A673 (cell line): ENCODE measurements around the gene IL1RAP. TPM values are rescaled to one million over a fixed set of nuclear protein-coding genes. Genes with fewer than 3 reads are reported as not detected.

Source experiments
- BruUV-seq: library from RNA; stranded (reverse); fragments of 400-500 nt; replicated peaks from 2 replicates; lab custom pipeline; 2021; lab: Mats Ljungman, UMichigan
- CTCF ChIA-PET: fragments of 300-600 bp; sonication (Branson Sonifier 250); formaldehyde crosslinking; loops from one replicate; lab custom pipeline; 2022; ENCODE audit warnings: antibody characterized with exemption; lab: Charles Lee
- POLR2A ChIA-PET: fragments of 300-600 bp; sonication (Branson Sonifier 250); formaldehyde crosslinking; loops from one replicate; lab custom pipeline; 2022; ENCODE audit warnings: antibody characterized with exemption; ENCODE audit not compliant: low non-redundant PET; lab: Charles Lee
- DNase-seq: peaks from one replicate; pipeline ENCODE4 v3.0.0-alpha.2; 2015; ENCODE audit warnings: low spot score
- H3K27ac ChIP-seq: fragments of 200-600 bp; sonication (generic); 2 replicates; pipeline ENCODE4 v1.5.1; 2016; ENCODE audit warnings: mixed run types, low read depth, mild to moderate bottlenecking, mixed read lengths, antibody characterized with exemption, low read length; ENCODE audit not compliant: poor library complexity, severe bottlenecking
- H3K27me3 ChIP-seq: fragments of 200-600 bp; sonication (generic); replicated peaks from 2 replicates; pipeline ENCODE4 v1.6.1; 2017; ENCODE audit warnings: mixed run types, low read depth, mild to moderate bottlenecking, mixed read lengths, antibody characterized with exemption, low read length; ENCODE audit not compliant: insufficient read depth, poor library complexity
- H3K36me3 ChIP-seq: fragments of 200-600 bp; sonication (generic); 2 replicates; pipeline ENCODE4 v1.6.1; 2016; ENCODE audit warnings: mixed run types, mild to moderate bottlenecking, mixed read lengths, antibody characterized with exemption, low read length; ENCODE audit not compliant: insufficient read depth, poor library complexity, severe bottlenecking
- H3K4me1 ChIP-seq: fragments of 200-600 bp; sonication (generic); 2 replicates; pipeline ENCODE4 v1.6.1; 2017; ENCODE audit warnings: mixed run types, mild to moderate bottlenecking, mixed read lengths, antibody characterized with exemption, low read length; ENCODE audit not compliant: insufficient read depth, poor library complexity, severe bottlenecking
- H3K4me3 ChIP-seq: fragments of 200-600 bp; sonication (generic); 2 replicates; pipeline ENCODE4 v1.5.1; 2016; ENCODE audit warnings: low read depth, mixed run types, mild to moderate bottlenecking, mixed read lengths, low read length; ENCODE audit not compliant: poor library complexity, severe bottlenecking
- H3K9me3 ChIP-seq: fragments of 200-600 bp; sonication (generic); 2 replicates; pipeline ENCODE4 v1.6.1; 2016; ENCODE audit warnings: mixed run types, low read depth, mild to moderate bottlenecking, mixed read lengths, antibody characterized with exemption, low read length; ENCODE audit not compliant: poor library complexity, severe bottlenecking
- EZH2 ChIP-seq: fragments of 200-600 bp; sonication (generic); IDR thresholded peaks from 2 replicates; pipeline ENCODE4 v1.6.1; 2017; ENCODE audit warnings: borderline replicate concordance, low read depth, mild to moderate bottlenecking, mixed read lengths, antibody characterized with exemption, low read length; ENCODE audit not compliant: poor library complexity, severe bottlenecking
- intact Hi-C: fragments of 100-400 bp; cut with micrococcal nuclease; formaldehyde crosslinking; loops from one replicate; pipeline ENCODE4 v1.10.0; 2022; ENCODE audit not compliant: unreplicated experiment
- total RNA-seq: library from RNA; stranded (reverse); gene quantifications from 2 replicates; pipeline ENCODE4 v1.2.3, GENCODE V29; 2021
- TF ChIP-seq, protein P1 (sequence below): fragments of 300-800, 200-600 bp; sonication (generic); conservative IDR thresholded peaks from 2 replicates; pipeline ENCODE4 v1.5.1; 2017; ENCODE audit warnings: low read depth, mild to moderate bottlenecking, antibody characterized with exemption, low read length, moderate library complexity, mixed read lengths

Gene IL1RAP
- total RNA-seq, 1 experiment from 2014 or later, result 207 TPM

DNA sequence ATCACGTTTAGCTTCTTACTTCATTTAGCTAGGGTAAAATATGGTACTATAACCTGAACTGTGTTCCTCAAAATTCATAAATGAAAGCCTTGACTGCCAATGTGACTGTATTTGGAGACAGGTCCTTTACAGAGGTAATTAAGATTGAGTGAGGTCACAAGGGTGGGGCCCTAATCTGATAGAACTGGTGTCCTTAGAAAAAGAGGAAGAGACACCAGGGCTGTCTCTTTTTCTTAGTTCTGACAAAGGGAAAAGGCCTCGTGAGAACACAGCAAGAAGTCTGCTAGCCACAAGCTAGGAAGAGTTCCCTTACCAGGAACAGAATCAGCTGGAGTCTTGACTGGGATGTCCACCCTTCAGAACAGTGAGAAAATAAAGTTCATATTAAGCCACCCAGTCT is 185.9 kb downstream of the IL1RAP start:
- POLR2A ChIA-PET, result no interaction called here
- intact Hi-C loops, result loop anchor here (2.0 to 10.0 kb wide), 8 partner anchors 105 to 1197 kb away; partner anchors contain the start of gene TMEM207
- no peaks in the 10 kb centered on the region for H3K36me3 ChIP-seq
- DNase-seq, result no peak
- no TSS peak for BruUV-seq
- peak overlapping the region; percentile 92 for H3K27ac ChIP-seq
- H3K4me3 ChIP-seq, result no peak overlapping the region
- TF ChIP-seq, protein P1, sequence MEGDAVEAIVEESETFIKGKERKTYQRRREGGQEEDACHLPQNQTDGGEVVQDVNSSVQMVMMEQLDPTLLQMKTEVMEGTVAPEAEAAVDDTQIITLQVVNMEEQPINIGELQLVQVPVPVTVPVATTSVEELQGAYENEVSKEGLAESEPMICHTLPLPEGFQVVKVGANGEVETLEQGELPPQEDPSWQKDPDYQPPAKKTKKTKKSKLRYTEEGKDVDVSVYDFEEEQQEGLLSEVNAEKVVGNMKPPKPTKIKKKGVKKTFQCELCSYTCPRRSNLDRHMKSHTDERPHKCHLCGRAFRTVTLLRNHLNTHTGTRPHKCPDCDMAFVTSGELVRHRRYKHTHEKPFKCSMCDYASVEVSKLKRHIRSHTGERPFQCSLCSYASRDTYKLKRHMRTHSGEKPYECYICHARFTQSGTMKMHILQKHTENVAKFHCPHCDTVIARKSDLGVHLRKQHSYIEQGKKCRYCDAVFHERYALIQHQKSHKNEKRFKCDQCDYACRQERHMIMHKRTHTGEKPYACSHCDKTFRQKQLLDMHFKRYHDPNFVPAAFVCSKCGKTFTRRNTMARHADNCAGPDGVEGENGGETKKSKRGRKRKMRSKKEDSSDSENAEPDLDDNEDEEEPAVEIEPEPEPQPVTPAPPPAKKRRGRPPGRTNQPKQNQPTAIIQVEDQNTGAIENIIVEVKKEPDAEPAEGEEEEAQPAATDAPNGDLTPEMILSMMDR, result no peak
- TF ChIP-seq EZH2, result no peak
- no peaks in the 10 kb centered on the region for H3K27me3 ChIP-seq
- no peaks in the 10 kb centered on the region for H3K9me3 ChIP-seq
- CTCF ChIA-PET, result interaction anchor here (3.0 kb wide), 1 partner anchor 351 kb away, joined by 21 read pairs; no protein-coding TSS in a partner anchor
- peaks cover 58% of the 10 kb centered on the region for H3K4me1 ChIP-seq

GRCh38 chr3:190701096-190701532 is 187.2 kb downstream of the IL1RAP start:
- H3K9me3 ChIP-seq, result no peaks in the 10 kb centered on the region
- no TSS peak for BruUV-seq
- peaks cover 45% of the 10 kb centered on the region for H3K4me1 ChIP-seq
- ChIA-PET CTCF (interaction anchor here (0.6 to 3.0 kb wide), 10 partner anchors 8 to 1743 kb away, joined by 3 to 21 read pairs (median 4); no protein-coding TSS in a partner anchor), POLR2A (interaction anchor here (0.6 kb wide), 1 partner anchor 82 kb away, joined by 3 read pairs; no protein-coding TSS in a partner anchor)
- H3K36me3 ChIP-seq, result no peaks in the 10 kb centered on the region
- no peaks in the 10 kb centered on the region for H3K27me3 ChIP-seq
- H3K4me3 ChIP-seq, result no peak overlapping the region
- DNase-seq, result peak; percentile 87
- intact Hi-C loops, result loop anchor here (1.0 to 10.0 kb wide), 5 partner anchors 111 to 534 kb away; no protein-coding TSS in a partner anchor
- no peak for TF ChIP-seq EZH2
- TF ChIP-seq, protein P1, result peak; percentile 88
- peak overlapping the region; percentile 11 for H3K27ac ChIP-seq

GRCh38 chr3:190706582-190706981 is 192.7 kb downstream of the IL1RAP start:
- intact Hi-C loops, result loop anchor here (10.0 kb wide), 2 partner anchors 178 to 528 kb away; no protein-coding TSS in a partner anchor
- H3K9me3 ChIP-seq, result no peaks in the 10 kb centered on the region
- no peaks in the 10 kb centered on the region for H3K27me3 ChIP-seq
- H3K36me3 ChIP-seq, result no peaks in the 10 kb centered on the region
- peaks cover 22% of the 10 kb centered on the region for H3K4me1 ChIP-seq
- no TSS peak for BruUV-seq
- H3K27ac ChIP-seq, result no peak overlapping the region
- H3K4me3 ChIP-seq, result no peak overlapping the region
- DNase-seq, result no peak
- CTCF ChIA-PET, result no interaction called here
- TF ChIP-seq, protein P1, result no peak
- no peak for TF ChIP-seq EZH2
- POLR2A ChIA-PET, result no interaction called here

Other genes starting within 250 kb of the IL1RAP start
- 173 and 184 TPM in 2 replicates for gene CLDN1, start 191.6 kb upstream of the IL1RAP start, total RNA-seq
- gene CLDN16, start 125.9 kb upstream of the IL1RAP start, total RNA-seq, result 0.09 and 0.50 TPM in 2 replicates
- gene TMEM207, start 64.2 kb upstream of the IL1RAP start, total RNA-seq, result not detected in 2 replicates